ENCODE results near the gene TSPAN31. TPM values are rescaled to one million over a fixed set of nuclear protein-coding genes. Genes with fewer than 3 reads are reported as not detected.

TSPAN31 gene
- total and polyA plus RNA-seq, 2 of the 8 experiments (the other 6 are each of a cell fraction or from before 2014, with no cell fraction given), result 15.8 to 31.4 TPM

GRCh38 chr12:57712701-57713100, 32.1 kb upstream of the TSPAN31 start:
- no peaks in the 10 kb centered on the region for H3K23me2 ChIP-seq (ENCODE audit: low read depth, low read length)
- no peak overlapping the region for H3K56ac ChIP-seq (replicated peaks; ENCODE audit: insufficient read length, low read depth, low read length)
- no peak overlapping the region for H2AFZ ChIP-seq (ENCODE audit: low read length)
- H2BK5ac ChIP-seq (ENCODE audit: low read depth, low read length), result no peak overlapping the region
- H2BK120ac ChIP-seq (replicated peaks; ENCODE audit: low read depth, low read length), result no peak overlapping the region
- H3K18ac ChIP-seq (ENCODE audit: extremely low read depth, low read length), result no peak overlapping the region
- no peak overlapping the region for H3K4me3 ChIP-seq (ENCODE audit: extremely low read depth in 1 of 4, insufficient read depth in 2 of 4, low read depth in 3 of 4, low read length in 4 of 4)
- CTCF ChIA-PET (ENCODE audit: partially characterized antibody), result interaction anchor here (0.9 to 3.2 kb wide), 3 partner anchors 15 to 44 kb away, joined by 4 to 10 read pairs (median 4); partner anchors contain the start of gene OS9
- no peaks in the 10 kb centered on the region for H3K79me2 ChIP-seq (ENCODE audit: control insufficient read depth in 1 of 2, insufficient read depth in 2 of 2, low read length in 2 of 2)
- no peak for FAIRE-seq
- peak in 1 of 2 experiments; percentile 11 for DNase-seq (ENCODE audit: low read depth in 1 of 2, low spot score in 2 of 2)
- WGBS, 2 experiments (ENCODE audit: extremely low coverage in 1 of 2, insufficient coverage in 1 of 2, insufficient read length in 1 of 2, insufficient replicate concordance in 2 of 2, low coverage in 1 of 2, low lambda C conversion rate in 2 of 2, missing lambda C conversion rate in 1 of 2), result 86% methylated on average over 3 of the region's 3 CpGs; no CpG with 5 or more reads in 1 of the 2 experiments
- no peak overlapping the region for H4K91ac ChIP-seq (replicated peaks; ENCODE audit: insufficient read length, low read length)
- no peak overlapping the region for H2BK20ac ChIP-seq (ENCODE audit: low read length)
- no peak overlapping the region for H3K4ac ChIP-seq (replicated peaks; ENCODE audit: insufficient read length, low read depth, low read length)
- no peaks in the 10 kb centered on the region for H3K79me1 ChIP-seq (ENCODE audit: low read depth, low read length)
- no peak overlapping the region for H3K27ac ChIP-seq (ENCODE audit: low read depth, low read length)
- H2AK5ac ChIP-seq (ENCODE audit: low read depth, low read length), result no peak overlapping the region
- peaks cover 0 to 1% of the 10 kb centered on the region in 2 experiments for H4K20me1 ChIP-seq (replicated peaks in 1 of 2; ENCODE audit: control insufficient read depth in 1 of 2, insufficient read depth in 2 of 2, low read length in 2 of 2)
- no peak overlapping the region for H3K9ac ChIP-seq (replicated peaks in 1 of 4; ENCODE audit: extremely low read depth in 1 of 4, low read depth in 3 of 4, low read length in 3 of 4)
- peaks cover 0 to 7% (median 2%) of the 10 kb centered on the region in 4 experiments; a peak in 3 of 8 replicates for H3K36me3 ChIP-seq (ENCODE audit: control insufficient read depth in 2 of 4, insufficient read depth in 4 of 4, low read length in 3 of 4)
- no peak overlapping the region for H2BK15ac ChIP-seq (ENCODE audit: low read length)
- no peaks in the 10 kb centered on the region for H3K4me1 ChIP-seq (replicated peaks in 1 of 4; ENCODE audit: control insufficient read depth in 3 of 4, insufficient read depth in 4 of 4, low read length in 3 of 4)
- H4K8ac ChIP-seq (ENCODE audit: extremely low read depth, insufficient read depth, low read length), result no peak overlapping the region
- no peak overlapping the region for H3K23ac ChIP-seq (ENCODE audit: insufficient read length)
- H3K9me3 ChIP-seq (ENCODE audit: insufficient read depth in 2 of 2, low read depth in 1 of 2, low read length in 1 of 2), result no peaks in the 10 kb centered on the region
- H3K14ac ChIP-seq (ENCODE audit: insufficient read length), result no peak overlapping the region
- POLR2A ChIA-PET (ENCODE audit: partially characterized antibody), result interaction anchor here (1.2 kb wide), 1 partner anchor 10 kb away, joined by 6 read pairs; no protein-coding TSS in a partner anchor
- H3K27me3 ChIP-seq (replicated peaks in 1 of 4; ENCODE audit: control insufficient read depth in 3 of 4, extremely low read depth in 1 of 4, insufficient read depth in 3 of 4, low read length in 3 of 4), result no peaks in the 10 kb centered on the region
- H2BK12ac ChIP-seq (ENCODE audit: low read depth, low read length), result no peak overlapping the region
- H3K4me2 ChIP-seq (ENCODE audit: insufficient read depth in 1 of 2, low read depth in 2 of 2, low read length in 2 of 2), result no peak overlapping the region
- no peak overlapping the region for H4K5ac ChIP-seq (ENCODE audit: insufficient read length, low read depth, low read length)
- no peak for TF ChIP-seq NANOG (IDR thresholded peaks at IDR 0.05; ENCODE audit: insufficient read depth, low read depth, low read length, poor library complexity, severe bottlenecking)
- TF ChIP-seq EGR1 (IDR thresholded peaks at IDR 0.05; ENCODE audit: borderline replicate concordance, low read depth, low read length), result no peak
- TF ChIP-seq CHD2 (IDR thresholded peaks at IDR 0.05; ENCODE audit: low read length), result no peak
- TF ChIP-seq SRF (IDR thresholded peaks at IDR 0.05; ENCODE audit: low read depth, low read length), result no peak
- no peak for TF ChIP-seq ASH2L (IDR thresholded peaks at IDR 0.05; ENCODE audit: low read length)
- no peak for TF ChIP-seq RAD21 (IDR thresholded peaks at IDR 0.05 in 1 of 2, conservative IDR thresholded peaks at IDR 0.05 in 1 of 2; ENCODE audit: low read depth in 2 of 2, low read length in 2 of 2)
- TF ChIP-seq CTBP2 (IDR thresholded peaks at IDR 0.05; ENCODE audit: borderline replicate concordance, insufficient read depth, insufficient read length, low read length), result no peak
- no peak for TF ChIP-seq CTCF (IDR thresholded peaks at IDR 0.05; ENCODE audit: control extremely low read depth in 1 of 3, insufficient read depth in 1 of 3, low read depth in 1 of 3, low read length in 3 of 3)
- TF ChIP-seq FOSL1 (IDR thresholded peaks at IDR 0.05; ENCODE audit: insufficient read depth, low read depth, low read length), result no peak
- TF ChIP-seq CHD1 (IDR thresholded peaks at IDR 0.05; ENCODE audit: low read depth, low read length), result no peak
- TF ChIP-seq TBP (IDR thresholded peaks at IDR 0.05; ENCODE audit: low read depth, low read length), result no peak

All from H1 (cell line).